GM12875 (cell line): ENCODE measurements around the gene ARSB.

Experiments
- H3K4me3 ChIP-seq: one replicate; pipeline ENCODE4 v1.5.1; 2011; ENCODE audit warnings: low read depth, low read length, control low read depth
- TF ChIP-seq, protein P1 (sequence below): IDR thresholded peaks from 2 replicates; pipeline ENCODE4 v1.5.1; 2011; ENCODE audit warnings: low read depth, mild to moderate bottlenecking, control low read depth, inconsistent platforms, low read length, moderate library complexity, borderline replicate concordance; ENCODE audit not compliant: insufficient read depth

ARSB gene

DNA sequence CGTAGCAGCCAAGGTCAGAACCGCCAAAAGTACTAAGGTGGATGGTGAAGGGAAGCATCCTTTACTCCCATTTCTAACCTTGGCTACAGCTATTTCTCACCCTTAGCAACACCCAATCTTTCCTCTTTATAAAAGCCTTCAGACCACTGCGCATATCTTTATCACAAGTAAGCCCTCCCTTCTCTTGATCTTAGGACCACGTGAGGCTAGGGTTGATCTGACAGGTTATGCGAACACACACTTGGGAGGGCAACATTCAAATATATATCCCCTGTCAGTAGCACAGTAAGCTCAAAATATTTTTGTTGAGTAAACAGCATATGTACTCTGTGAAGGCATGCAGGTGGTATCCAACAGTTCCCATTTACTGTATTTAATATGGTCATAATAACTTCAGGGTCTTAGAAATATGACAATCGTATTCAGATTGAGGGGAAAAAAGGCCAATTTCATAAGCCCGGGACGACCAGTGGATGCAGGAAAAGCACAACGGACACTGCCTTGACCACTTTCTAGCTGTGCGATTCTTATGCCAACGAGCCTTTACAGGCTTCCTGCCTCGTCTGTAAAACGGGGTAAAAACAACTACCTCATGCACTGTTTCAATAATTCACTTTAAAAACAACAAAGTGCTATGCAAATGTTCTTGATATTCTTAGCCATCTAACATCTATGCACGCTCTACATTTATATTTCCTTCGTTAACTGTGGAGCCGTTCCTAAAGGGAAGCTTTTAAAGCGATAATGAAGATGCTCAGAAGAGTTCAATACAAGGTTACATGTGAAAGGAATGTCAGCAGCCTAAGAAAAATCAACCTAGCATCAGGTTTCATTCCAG is 1.3 kb downstream of the ARSB start:
- TF ChIP-seq, protein P1, sequence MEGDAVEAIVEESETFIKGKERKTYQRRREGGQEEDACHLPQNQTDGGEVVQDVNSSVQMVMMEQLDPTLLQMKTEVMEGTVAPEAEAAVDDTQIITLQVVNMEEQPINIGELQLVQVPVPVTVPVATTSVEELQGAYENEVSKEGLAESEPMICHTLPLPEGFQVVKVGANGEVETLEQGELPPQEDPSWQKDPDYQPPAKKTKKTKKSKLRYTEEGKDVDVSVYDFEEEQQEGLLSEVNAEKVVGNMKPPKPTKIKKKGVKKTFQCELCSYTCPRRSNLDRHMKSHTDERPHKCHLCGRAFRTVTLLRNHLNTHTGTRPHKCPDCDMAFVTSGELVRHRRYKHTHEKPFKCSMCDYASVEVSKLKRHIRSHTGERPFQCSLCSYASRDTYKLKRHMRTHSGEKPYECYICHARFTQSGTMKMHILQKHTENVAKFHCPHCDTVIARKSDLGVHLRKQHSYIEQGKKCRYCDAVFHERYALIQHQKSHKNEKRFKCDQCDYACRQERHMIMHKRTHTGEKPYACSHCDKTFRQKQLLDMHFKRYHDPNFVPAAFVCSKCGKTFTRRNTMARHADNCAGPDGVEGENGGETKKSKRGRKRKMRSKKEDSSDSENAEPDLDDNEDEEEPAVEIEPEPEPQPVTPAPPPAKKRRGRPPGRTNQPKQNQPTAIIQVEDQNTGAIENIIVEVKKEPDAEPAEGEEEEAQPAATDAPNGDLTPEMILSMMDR = no peak
- peak overlapping the region; percentile 97 for H3K4me3 ChIP-seq

DNA sequence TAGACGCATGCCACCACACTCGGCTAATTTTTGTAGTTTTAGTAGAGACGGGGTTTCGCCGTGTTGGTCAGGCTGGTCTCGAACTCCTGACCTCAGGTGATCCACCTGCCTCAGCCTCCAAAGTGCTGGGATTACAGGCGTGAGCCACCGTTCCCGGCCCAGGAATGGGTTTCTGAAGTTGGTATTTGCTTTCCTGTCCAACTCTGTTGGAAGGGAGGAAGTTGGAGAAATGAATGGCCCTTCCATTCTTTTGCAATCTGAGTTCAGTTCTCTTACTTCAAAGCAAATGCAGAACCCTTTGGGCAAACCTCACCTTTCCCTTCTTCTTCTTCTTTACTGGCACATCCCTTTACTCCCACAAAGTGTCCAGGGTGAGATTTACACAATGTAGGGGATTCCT is 1.9 kb downstream of the ARSB start:
- peak overlapping the region; percentile 97 for H3K4me3 ChIP-seq

DNA sequence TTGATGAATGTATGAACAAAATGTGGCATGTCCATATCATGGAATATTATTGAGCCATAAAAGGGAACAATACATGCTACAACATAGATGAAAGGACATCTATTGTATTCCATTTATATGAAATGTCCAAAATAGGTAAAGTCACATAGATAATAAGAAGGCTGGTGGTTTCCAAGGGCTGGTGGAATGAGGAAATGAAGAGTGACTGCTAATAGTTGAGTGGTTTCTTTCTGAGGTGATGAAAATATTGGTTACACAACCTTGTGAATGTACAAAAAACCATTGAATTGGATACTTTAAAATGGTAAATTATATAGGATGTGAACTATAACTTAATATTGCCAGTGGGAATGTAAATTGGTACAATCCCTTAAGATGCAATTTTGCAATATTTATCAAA is 5.2 kb downstream of the ARSB start:
- no peak overlapping the region for H3K4me3 ChIP-seq
- TF ChIP-seq, protein P1 = no peak

DNA sequence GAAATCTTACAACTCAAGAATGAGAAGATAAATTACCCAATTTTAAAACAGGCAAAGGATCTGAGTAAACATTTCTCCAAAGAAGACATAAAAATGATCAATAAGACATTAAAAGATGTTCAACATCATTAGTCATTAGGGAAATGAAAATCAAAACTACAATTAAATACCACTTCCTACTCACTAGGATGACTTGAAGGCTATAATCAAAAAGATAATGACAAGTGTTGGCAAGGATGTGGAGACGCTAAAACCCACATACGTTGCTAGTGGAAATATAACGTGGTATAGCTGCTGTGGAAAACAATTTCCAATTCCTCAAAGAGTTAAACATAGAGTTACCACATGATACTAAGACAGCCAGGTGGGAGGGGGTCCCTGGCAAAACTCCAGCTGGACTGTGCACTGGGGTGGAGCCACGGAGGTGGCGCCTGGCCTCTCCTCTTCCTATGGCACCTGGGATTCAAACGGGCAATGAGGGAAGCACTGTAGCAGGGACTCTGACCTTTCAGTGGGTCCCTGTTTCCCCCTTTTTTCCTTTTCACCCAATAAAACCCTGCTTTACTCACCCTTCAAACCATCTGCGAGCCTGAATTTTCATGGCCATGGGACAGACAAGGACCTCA is 5.9 kb downstream of the ARSB start:
- TF ChIP-seq, protein P1 = no peak
- no peak overlapping the region for H3K4me3 ChIP-seq

DNA sequence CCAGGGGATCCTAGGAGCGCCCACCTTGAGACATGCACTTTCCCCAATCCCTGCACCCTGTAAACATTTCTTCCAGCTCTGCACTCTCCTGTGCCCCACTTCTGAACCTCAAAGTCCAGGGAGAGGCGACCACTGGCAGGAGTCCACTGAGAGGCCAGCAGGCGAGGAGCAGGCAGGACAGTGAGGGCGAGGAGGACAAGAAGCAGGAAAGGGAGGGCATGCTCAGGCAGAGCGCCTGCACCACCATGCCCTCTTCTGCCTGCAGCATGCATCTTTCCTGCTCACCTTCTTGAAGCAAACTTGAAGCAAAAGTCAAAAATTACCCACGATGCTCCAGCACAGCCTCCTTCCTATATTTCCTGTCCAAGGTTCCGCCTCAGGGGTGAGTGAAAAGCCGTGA is 10.1 kb downstream of the ARSB start:
- no peak overlapping the region for H3K4me3 ChIP-seq
- TF ChIP-seq, protein P1 = no peak

DNA sequence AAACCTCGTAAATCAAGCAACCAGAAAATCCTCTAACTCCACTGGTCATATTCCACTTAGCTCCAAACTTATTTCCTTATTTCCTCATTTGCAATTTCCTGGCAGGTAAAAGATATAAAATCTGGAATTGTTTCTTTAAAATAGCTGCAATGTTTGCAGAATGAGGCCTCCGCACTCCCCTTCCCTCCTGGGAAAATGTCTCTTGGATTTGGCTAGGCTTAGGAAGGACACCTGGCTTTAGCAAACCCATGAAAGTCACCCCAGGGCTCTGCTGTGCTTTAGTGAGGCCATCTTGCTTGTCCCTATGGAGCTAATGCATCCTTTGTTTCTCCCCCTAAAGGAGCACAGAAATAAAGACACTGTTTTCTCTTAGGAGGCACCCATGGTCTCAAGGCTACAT is 10.5 kb downstream of the ARSB start:
- H3K4me3 ChIP-seq = no peak overlapping the region
- TF ChIP-seq, protein P1 = no peak

DNA sequence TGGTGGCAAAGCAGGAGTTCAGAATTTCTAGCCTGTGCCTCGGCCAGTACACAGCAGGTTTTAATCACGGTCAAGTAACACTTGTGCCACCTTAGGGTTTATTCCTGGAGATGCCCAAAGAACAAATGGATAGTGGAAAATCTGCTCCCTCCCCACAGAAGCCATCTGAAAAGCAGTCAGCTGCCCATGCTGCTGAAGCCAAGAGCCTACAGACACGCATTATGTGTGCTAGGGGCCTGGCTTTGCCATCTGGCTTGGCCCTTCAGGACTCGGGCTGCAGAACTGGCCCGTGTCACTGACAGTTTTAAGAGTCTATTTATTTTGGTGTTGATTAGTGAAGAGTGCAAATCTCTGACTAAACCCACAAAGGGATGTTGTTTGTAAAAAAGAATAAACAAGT is 11.1 kb downstream of the ARSB start:
- TF ChIP-seq, protein P1 = no peak
- H3K4me3 ChIP-seq = no peak overlapping the region
